ENCODE data around the gene SLC36A4.
A peak's percentile ranks its signal among the peaks of the same experiment; 100 is the strongest.
"Not testable (repeated sequence)": the region's sequence is repeated elsewhere in the genome, so short reads cannot be mapped to it uniquely, and the experiment has no call there.

SLC36A4 gene

DNA sequence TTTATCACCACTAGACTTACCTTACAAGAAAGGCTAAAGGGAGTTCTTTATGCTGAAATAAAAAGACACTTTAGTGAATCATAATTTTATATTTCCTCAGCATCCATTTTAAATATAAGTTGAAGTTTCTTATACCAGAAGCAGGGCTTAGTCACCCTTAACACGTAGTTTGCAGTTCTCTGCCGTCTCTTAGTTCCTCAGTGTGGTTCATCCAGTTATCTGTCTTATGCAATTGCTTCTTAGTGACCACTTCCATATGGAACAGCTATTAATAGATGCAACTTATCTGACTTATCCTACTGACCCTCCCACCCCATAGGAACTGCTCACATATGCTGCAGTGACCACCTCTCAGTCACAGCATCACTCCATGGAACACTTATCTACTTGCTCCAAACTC is 11.7 kb upstream of the SLC36A4 start:
- no peaks in the 10 kb centered on the region for H3K4me1 Mint-ChIP-seq
- H3K27ac Mint-ChIP-seq: no peak overlapping the region
- peaks cover 5% of the 10 kb centered on the region for H3K36me3 Mint-ChIP-seq
- peaks cover 7% of the 10 kb centered on the region for H3K27me3 Mint-ChIP-seq
- no peak overlapping the region for H3K4me3 Mint-ChIP-seq
- peaks cover 7% of the 10 kb centered on the region for H3K9me3 Mint-ChIP-seq

DNA sequence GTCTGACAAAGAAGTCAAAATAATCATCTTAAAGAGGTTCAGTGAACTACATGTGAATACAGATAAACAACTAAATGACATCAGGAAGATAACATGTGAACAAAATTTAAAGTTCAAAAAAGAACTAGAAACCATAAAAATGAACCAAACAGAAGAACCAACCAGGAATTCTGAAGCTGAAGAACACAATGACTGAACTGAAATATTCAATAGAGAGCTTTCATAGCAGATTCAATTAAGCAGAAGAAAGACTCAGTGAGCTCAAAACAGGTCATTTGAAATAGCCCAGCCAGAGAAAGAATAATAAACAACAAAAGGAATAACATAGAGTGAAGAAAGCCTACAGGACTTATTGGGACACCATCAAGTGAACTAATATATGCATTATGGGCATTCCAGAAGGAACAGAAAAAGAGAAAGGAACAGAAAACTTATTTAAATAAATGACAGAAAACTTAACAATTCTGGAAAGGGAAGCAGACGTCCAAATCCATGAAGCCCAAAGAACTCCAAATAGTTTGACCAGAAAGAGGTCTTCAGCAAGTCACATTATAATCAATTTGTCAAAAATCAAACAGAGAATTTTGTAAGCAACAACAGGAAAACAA is 11.0 kb upstream of the SLC36A4 start:
- H3K4me1 Mint-ChIP-seq: no peaks in the 10 kb centered on the region
- H3K36me3 Mint-ChIP-seq: peaks cover 5% of the 10 kb centered on the region
- no peak overlapping the region for H3K4me3 Mint-ChIP-seq
- peaks cover 7% of the 10 kb centered on the region for H3K27me3 Mint-ChIP-seq
- H3K27ac Mint-ChIP-seq: no peak overlapping the region
- H3K9me3 Mint-ChIP-seq: peaks cover 7% of the 10 kb centered on the region

DNA sequence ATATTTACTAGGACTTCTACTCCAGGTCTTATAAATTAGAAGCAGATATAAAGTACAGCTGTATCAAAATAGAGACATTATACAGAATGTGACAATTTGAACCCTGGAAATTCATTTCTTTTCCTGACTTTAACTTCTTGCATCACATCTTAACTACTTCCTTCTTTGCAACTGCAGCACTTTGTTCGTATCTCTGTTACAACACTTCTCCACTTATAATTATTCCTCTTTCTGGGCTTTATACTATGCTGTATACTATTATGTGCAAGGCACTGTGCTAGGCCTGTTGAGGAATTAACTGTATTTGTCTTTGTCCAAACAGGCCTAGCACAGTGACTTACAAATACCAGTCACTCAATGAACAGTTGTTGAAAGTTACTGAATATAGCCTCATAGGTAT is 1.8 kb upstream of the SLC36A4 start:
- Mint-ChIP-seq H3K27ac (no peak overlapping the region), H3K9me3 (no peaks in the 10 kb centered on the region), H3K27me3 (peaks cover 3% of the 10 kb centered on the region), H3K4me3 (no peak overlapping the region), H3K36me3 (peaks cover under 1% of the 10 kb centered on the region), H3K4me1 (peaks cover 16% of the 10 kb centered on the region)

DNA sequence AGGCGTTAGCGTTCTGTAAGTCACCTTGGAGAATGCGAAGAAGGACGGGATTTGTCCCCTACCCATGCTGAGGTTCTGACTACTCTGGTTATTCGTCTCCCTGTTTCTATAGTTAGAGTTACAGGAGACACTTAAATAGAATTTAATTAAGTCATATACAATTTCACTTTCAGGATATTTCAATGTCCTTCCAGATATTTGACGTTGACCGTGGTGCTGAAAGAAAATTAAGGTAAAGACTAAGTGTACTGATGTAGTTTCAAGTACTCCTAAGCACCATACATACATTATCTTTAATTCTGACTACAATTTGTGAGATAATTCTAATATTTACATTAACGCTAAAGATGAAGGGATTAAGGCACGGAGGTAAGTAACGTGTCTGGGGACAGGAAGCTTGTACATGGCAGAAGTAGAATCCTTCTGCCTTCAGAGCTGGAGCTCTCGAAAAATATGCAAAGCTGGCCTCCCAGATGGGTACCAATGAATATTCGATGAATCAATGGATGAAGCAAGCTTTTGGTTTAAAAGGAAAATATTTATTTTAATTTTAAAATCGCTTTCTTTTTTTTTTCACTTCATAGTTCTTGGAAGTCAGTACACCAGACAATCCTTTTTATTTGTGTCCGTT is 539 bp upstream of the SLC36A4 start:
- Mint-ChIP-seq H3K4me3 (peak overlapping the region; percentile 92), H3K9me3 (no peaks in the 10 kb centered on the region), H3K36me3 (peaks cover 2% of the 10 kb centered on the region), H3K27me3 (peaks cover 3% of the 10 kb centered on the region), H3K27ac (peak overlapping the region; percentile 68), H3K4me1 (peaks cover 22% of the 10 kb centered on the region)

DNA sequence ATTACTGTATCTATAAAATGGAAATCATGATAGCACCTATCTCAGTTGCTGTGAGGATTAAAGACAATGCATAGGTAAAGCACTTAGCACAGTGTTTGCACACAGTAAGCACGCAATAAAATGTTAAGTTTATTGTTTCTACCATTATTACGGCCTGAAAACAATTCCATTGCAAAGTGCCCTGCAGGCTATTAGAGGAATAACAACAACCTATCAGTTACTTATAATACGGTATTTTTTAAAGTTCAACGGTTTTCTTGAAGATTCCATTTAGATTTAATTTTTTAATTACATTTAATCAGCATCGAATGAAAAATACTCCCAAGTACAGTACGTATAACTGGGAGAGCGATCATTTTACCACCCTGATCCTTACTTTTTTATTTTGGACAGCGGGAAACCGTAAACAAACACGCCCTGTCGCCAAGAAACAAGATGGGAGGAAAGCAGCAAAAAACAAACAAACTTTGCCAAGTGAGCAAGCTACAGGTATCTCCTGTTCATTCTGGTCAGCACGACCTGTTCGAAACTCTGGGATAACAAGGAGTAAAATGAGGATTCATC is 893 bp downstream of the SLC36A4 start:
- Mint-ChIP-seq H3K27ac (peak overlapping the region; percentile 97), H3K27me3 (peaks cover 1% of the 10 kb centered on the region), H3K9me3 (no peaks in the 10 kb centered on the region), H3K4me3 (peak overlapping the region; percentile 92), H3K4me1 (peaks cover 26% of the 10 kb centered on the region), H3K36me3 (peaks cover 5% of the 10 kb centered on the region)

DNA sequence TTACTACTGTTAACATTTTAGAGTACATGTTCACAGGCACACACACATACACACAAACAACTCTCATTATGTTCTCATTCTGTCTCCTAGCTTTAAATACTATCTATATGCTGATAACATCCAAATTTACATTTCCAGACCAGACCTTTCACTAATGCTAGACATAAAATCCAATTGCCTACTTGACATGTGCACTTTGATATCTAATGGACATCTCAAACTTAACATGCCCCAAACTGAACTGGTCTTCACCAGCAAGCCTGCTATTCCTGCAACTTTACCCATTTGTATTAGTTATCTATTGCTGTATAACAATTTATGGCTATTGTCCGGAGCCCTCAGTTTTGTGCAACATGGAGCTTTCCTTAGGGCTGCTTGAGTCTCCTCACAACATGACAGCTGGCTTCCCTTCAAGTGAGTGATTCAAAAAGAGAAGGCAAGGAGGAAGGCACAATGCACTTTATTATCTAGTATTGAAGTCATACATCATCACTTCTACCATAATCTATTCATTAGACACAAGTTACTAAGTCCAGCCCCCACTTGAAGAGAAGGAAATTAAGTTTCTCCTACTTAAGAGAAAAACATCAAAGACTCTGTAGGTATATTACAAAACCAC is 3.0 kb downstream of the SLC36A4 start:
- Mint-ChIP-seq H3K27ac (no peak overlapping the region), H3K27me3 (no peaks in the 10 kb centered on the region), H3K9me3 (no peaks in the 10 kb centered on the region), H3K4me1 (peaks cover 28% of the 10 kb centered on the region), H3K4me3 (no peak overlapping the region), H3K36me3 (peaks cover 9% of the 10 kb centered on the region)

DNA sequence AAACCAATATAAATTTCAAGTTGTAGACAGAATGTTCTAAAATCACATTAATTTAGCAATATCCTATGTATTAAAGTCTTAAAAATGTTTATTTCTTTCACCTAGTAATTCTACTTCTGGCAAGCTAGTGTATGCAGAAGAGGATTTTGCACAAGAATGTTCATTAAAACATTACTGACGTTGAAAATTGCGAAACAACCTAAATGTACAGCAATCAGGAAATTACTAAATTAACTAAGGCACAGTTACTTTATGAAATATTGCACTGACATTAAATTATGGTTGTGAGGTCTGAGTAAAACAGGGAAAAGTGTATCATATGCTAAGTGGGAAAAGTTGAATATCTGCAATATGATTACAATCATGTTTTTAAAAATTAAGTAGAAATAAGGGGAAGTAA is 4.1 kb downstream of the SLC36A4 start:
- no peaks in the 10 kb centered on the region for H3K27me3 Mint-ChIP-seq
- peaks cover 28% of the 10 kb centered on the region for H3K4me1 Mint-ChIP-seq
- H3K27ac Mint-ChIP-seq: no peak overlapping the region
- no peaks in the 10 kb centered on the region for H3K9me3 Mint-ChIP-seq
- H3K36me3 Mint-ChIP-seq: peaks cover 11% of the 10 kb centered on the region
- no peak overlapping the region for H3K4me3 Mint-ChIP-seq

DNA sequence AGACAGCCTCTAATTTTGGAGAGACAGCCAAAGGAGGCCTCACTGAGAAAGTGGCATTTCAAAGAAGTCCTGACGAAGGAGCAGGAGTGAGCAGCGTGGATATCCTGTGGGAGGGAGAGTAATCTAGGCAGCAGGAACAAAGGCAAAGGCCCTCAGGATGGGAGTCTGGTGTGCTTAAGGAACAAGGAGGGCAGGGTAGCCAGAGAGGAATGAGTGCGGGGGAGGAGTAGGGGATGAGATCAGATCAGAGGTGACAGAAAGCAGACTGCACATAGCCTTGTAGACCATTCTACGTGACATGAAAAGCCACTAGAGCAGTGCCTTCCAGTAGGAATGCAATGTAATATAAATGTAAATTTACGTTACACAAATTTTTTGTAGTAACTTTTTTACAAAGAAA is 5.6 kb downstream of the SLC36A4 start:
- H3K4me1 Mint-ChIP-seq: peaks cover 28% of the 10 kb centered on the region
- H3K4me3 Mint-ChIP-seq: no peak overlapping the region
- H3K27ac Mint-ChIP-seq: no peak overlapping the region
- H3K27me3 Mint-ChIP-seq: no peaks in the 10 kb centered on the region
- peaks cover 9% of the 10 kb centered on the region for H3K9me3 Mint-ChIP-seq
- peaks cover 18% of the 10 kb centered on the region for H3K36me3 Mint-ChIP-seq

DNA sequence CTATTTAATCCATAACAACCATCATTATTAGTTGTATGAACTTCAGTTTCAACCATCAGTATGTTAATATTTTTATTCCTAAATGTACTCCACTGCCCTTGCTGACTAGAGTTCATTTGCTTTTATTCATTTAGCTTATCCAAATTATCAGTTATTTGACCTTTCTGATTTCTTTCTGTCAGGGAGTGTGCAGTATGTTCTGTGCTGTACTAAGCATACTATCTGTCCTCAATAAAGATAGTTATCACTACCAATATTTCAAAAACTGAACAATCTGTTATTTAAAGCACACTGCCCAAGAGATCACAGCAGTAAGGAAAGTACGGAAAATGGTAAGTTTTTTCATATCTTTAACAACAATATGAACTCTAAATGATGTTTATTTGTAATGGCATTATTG is 8.3 kb downstream of the SLC36A4 start:
- Mint-ChIP-seq H3K9me3 (peaks cover 10% of the 10 kb centered on the region), H3K36me3 (peaks cover 27% of the 10 kb centered on the region), H3K4me3 (no peak overlapping the region), H3K27ac (no peak overlapping the region), H3K4me1 (peaks cover 14% of the 10 kb centered on the region), H3K27me3 (no peaks in the 10 kb centered on the region)

DNA sequence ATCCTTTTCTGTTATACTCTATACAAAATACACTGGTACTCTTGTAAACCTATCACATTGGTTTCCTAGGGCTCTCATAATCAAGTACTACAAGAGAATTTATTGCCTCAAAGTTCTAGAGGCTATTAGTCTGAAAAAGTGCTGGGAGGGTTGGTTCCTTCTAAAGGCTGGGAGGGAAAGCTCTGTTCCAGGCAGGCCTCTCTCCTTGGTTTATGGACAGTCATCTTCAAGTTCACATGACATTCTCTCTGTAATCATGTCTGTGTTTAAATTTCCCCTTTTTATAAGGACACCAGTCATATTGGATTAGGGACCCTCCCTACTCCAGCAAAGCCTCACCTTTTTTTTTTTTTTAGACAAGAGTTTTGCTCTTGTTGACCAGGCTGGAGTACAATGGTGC is 9.1 kb downstream of the SLC36A4 start:
- Mint-ChIP-seq H3K9me3 (peaks cover 10% of the 10 kb centered on the region), H3K36me3 (peaks cover 27% of the 10 kb centered on the region), H3K4me3 (no peak overlapping the region), H3K27ac (no peak overlapping the region), H3K4me1 (peaks cover 11% of the 10 kb centered on the region), H3K27me3 (no peaks in the 10 kb centered on the region)

DNA sequence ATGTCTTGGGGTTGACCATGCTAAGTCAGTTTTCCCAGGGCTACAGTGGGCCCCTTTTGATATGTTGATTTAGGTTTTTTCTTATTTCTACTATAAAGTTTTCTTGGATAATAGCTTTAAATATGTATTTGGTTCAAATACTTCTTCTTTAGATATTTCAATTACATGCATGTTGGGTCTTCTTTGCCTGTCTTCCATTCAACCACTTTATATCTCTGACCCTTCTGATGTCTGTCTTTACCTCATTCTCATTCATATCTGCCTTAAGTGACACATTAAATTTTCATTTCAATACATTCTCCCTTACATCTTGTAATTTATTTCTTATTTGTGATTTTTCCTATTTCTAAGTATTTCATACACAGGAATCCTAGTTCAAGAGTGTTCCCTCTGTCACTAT is 10.5 kb downstream of the SLC36A4 start:
- Mint-ChIP-seq H3K4me3 (no peak overlapping the region), H3K36me3 (peaks cover 30% of the 10 kb centered on the region), H3K27ac (no peak overlapping the region), H3K9me3 (peaks cover 10% of the 10 kb centered on the region), H3K27me3 (no peaks in the 10 kb centered on the region), H3K4me1 (peaks cover 9% of the 10 kb centered on the region)

DNA sequence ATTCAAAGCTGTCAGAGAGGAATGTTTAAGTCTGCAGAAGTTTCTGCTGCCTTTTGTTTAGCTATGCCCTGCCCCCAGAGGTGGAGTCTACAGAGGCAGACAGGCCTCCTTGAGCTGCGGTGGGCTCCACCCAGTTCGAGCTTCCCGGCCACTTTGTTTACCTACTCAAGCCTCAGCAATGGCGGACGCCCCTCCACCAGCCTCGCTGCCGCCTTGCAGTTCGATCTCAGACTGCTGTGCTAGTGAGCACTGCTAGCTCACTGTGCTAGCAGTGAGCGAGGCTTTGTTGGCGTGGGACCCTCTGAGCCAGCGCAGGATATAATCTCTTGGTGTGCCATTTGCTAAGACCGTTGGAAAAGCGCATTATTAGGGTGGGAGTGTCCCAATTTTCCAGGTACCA is 19.9 kb downstream of the SLC36A4 start:
- H3K27ac Mint-ChIP-seq, H3K4me3 Mint-ChIP-seq, H3K4me1 Mint-ChIP-seq, H3K9me3 Mint-ChIP-seq, H3K27me3 Mint-ChIP-seq: not testable (repeated sequence)
- H3K36me3 Mint-ChIP-seq: peaks cover 37% of the 10 kb centered on the region

DNA sequence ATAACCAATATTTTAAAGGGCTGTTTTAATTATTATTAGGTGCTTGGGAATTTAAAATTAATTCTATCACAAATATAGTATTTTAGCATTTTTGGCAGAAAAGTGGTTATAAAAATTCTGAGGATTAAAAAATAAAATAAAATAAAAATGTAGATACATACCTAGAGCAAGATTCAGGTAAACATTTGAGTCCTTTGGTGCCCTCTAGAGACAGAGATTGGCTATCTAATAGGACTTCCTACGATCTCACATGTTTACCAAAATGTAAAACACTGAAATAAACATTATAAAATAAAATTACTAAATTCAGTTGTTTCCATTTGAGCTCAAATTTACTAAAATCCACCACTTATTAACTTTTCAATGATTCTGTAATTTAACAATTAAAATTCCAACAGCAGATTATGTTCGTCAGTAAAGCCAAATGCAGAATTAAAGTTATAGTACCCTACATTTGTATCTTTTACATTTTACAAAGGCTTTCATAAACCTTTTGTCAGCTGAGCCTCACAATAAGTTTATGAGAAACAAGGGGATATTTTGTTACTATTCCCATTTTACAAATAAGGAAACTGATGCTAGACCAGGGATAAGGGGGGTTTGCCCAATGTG is 27.7 kb downstream of the SLC36A4 start:
- Mint-ChIP-seq H3K9me3 (no peaks in the 10 kb centered on the region), H3K4me1 (peaks cover 17% of the 10 kb centered on the region), H3K27ac (no peak overlapping the region), H3K27me3 (no peaks in the 10 kb centered on the region), H3K36me3 (peaks cover 4% of the 10 kb centered on the region), H3K4me3 (no peak overlapping the region)

DNA sequence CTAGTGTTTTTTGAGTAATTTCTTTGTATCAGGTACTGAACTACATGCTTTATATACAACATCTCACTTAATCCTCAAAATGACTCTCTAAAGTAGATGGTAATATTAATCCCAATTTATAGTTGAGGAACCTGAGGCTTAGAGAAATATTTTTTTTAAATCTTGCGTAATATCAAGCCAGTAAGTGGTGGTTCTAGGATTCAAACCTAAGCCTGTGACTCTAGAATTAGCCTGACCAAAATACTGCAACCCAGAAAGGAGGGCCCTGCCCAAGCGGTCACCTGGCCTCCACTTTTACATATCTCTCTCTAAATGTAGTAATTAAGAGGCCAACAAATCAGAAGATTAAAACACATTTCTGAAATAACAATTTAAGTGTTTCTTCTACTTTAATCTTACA is 28.6 kb downstream of the SLC36A4 start:
- H3K9me3 Mint-ChIP-seq: no peaks in the 10 kb centered on the region
- no peak overlapping the region for H3K4me3 Mint-ChIP-seq
- peaks cover 10% of the 10 kb centered on the region for H3K36me3 Mint-ChIP-seq
- H3K4me1 Mint-ChIP-seq: peaks cover 17% of the 10 kb centered on the region
- no peaks in the 10 kb centered on the region for H3K27me3 Mint-ChIP-seq
- no peak overlapping the region for H3K27ac Mint-ChIP-seq

DNA sequence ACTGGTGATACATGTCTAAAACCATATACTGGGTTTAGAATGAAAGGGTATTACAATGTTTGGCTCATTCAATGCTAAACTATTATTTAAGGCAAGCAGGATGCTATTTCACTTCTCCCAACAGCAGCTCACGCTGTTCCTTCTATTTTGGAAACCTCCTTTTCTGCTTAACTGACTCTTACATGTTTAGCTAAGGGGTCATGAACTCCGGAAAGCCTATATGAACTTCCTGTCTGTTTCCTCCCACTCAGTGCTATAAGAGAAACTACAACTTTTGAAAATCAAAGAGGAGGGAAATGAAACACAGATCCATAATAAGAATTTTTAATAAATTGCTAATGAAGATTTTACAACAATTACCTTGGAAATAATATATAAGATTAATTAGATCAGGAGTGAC is 30.9 kb downstream of the SLC36A4 start:
- Mint-ChIP-seq H3K27ac (no peak overlapping the region), H3K9me3 (no peaks in the 10 kb centered on the region), H3K4me1 (peaks cover 17% of the 10 kb centered on the region), H3K4me3 (no peak overlapping the region), H3K27me3 (no peaks in the 10 kb centered on the region), H3K36me3 (peaks cover 16% of the 10 kb centered on the region)

DNA sequence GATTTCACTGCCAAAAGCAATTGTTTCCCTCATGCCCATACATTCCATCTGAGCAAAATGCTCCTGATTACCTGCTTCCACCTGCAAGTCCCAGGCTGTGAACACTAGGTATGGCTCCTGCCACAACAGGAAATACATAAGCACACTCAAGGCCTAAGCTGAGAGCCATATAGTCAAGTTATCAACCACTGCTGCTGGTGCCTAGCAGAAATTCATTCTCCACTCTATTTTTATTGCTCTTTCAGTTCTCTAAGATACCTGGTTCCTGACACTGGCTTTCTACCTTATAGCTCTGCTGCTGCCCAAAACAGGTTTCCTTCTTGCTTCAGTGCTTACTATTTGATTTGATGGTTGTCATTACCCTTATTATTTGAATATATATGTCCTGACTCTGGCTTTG is 31.6 kb downstream of the SLC36A4 start:
- H3K36me3 Mint-ChIP-seq: peaks cover 18% of the 10 kb centered on the region
- H3K4me3 Mint-ChIP-seq: no peak overlapping the region
- no peak overlapping the region for H3K27ac Mint-ChIP-seq
- H3K9me3 Mint-ChIP-seq: no peaks in the 10 kb centered on the region
- peaks cover 17% of the 10 kb centered on the region for H3K4me1 Mint-ChIP-seq
- H3K27me3 Mint-ChIP-seq: no peaks in the 10 kb centered on the region
